ENCODE data around the gene GNRHR.

Gene GNRHR

GRCh38 chr4:67691328-67691727 is 62.9 kb downstream of the GNRHR start:
- no peak overlapping the region for H3K4me3 ChIP-seq (ENCODE audit: low read length)
- DNase-seq = no peak
- H3K79me2 ChIP-seq (ENCODE audit: low read length) = peaks cover 54% of the 10 kb centered on the region

More at GRCh38 chr4:67691328-67691727, 62.9 kb downstream of the GNRHR start:
- Histone ChIP-seq H3K27ac (ENCODE audit: low read length) (no peak overlapping the region), H3F3A (ENCODE audit: insufficient read depth, low read length) (no peaks in the 10 kb centered on the region), H3K9ac (ENCODE audit: low read length) (no peak overlapping the region), H3K9me3 (replicated peaks; ENCODE audit: insufficient read depth, low read length) (no peaks in the 10 kb centered on the region), H3K27me3 (replicated peaks; ENCODE audit: insufficient read depth, low read length) (no peaks in the 10 kb centered on the region), H3K4me2 (ENCODE audit: low read depth, low read length) (no peak overlapping the region), H4K20me1 (ENCODE audit: insufficient read depth, low read length) (no peaks in the 10 kb centered on the region), H3K4me1 (ENCODE audit: low read length) (no peaks in the 10 kb centered on the region), H3K36me3 (replicated peaks; ENCODE audit: insufficient read depth, low read length) (no peaks in the 10 kb centered on the region; the same call in 1 of the 2 replicates), H3K9me2 (replicated peaks; ENCODE audit: insufficient read depth, low read length) (no peaks in the 10 kb centered on the region), H2AFZ (ENCODE audit: low read length) (no peak overlapping the region)
- TF ChIP-seq CTCF (IDR thresholded peaks at IDR 0.05; ENCODE audit: low read length) = no peak
- no peak for TF ChIP-seq EZH2 (optimal IDR thresholded peaks at IDR 0.05; ENCODE audit: low read depth, low read length)
